Stimulated activated CD8-positive, alpha-beta memory T cell treated with anti-CD3 and anti-CD28 coated beads, Interleukin-2, amount 100 ng/mL, for 48 hours (primary cell): ENCODE data around the gene GRIA1.

Experiments
- DNase-seq, 2 donors: peaks; one replicate each; pipeline ENCODE4 v3.0.0-alpha.2; 2020; ENCODE audit warnings: low read depth in 2 of 2

Gene GRIA1

GRCh38 chr5:153551537-153552079 is 61.1 kb downstream of the GRIA1 start:
- DNase-seq, result no peak

- no peak for DNase-seq
Measured at GRCh38 chr5:153552886-153553285, 62.4 kb downstream of the GRIA1 start.

- no peak for DNase-seq
Measured at GRCh38 chr5:153555420-153556114, 65.1 kb downstream of the GRIA1 start.

GRCh38 chr5:153558957-153559356 is 68.5 kb downstream of the GRIA1 start:
- DNase-seq, result no peak

- no peak for DNase-seq
Measured at GRCh38 chr5:153559926-153560325, 69.5 kb downstream of the GRIA1 start.

- no peak for DNase-seq
Measured at GRCh38 chr5:153562189-153562588, 71.7 kb downstream of the GRIA1 start.

- no peak for DNase-seq
Measured at GRCh38 chr5:153565822-153566221, 75.4 kb downstream of the GRIA1 start.

GRCh38 chr5:153569036-153569435 is 78.6 kb downstream of the GRIA1 start:
- no peak for DNase-seq

- no peak for DNase-seq
Measured at GRCh38 chr5:153571162-153571561, 80.7 kb downstream of the GRIA1 start.

- DNase-seq, result no peak
Measured at GRCh38 chr5:153572411-153573145, 82.1 kb downstream of the GRIA1 start.

GRCh38 chr5:153573326-153574033 is 83.0 kb downstream of the GRIA1 start:
- no peak for DNase-seq

GRCh38 chr5:153584126-153584959 is 93.9 kb downstream of the GRIA1 start:
- DNase-seq, result no peak

GRCh38 chr5:153584960-153585359 is 94.5 kb downstream of the GRIA1 start:
- DNase-seq, result no peak

GRCh38 chr5:153585622-153586277 is 95.3 kb downstream of the GRIA1 start:
- DNase-seq, result no peak

- no peak for DNase-seq
Measured at GRCh38 chr5:153592081-153592480, 101.6 kb downstream of the GRIA1 start.

- DNase-seq, result no peak
Measured at GRCh38 chr5:153594785-153595184, 104.3 kb downstream of the GRIA1 start.

- no peak for DNase-seq
Measured at GRCh38 chr5:153598099-153598498, 107.6 kb downstream of the GRIA1 start.

GRCh38 chr5:153601377-153601776 is 110.9 kb downstream of the GRIA1 start:
- DNase-seq, result no peak

- no peak for DNase-seq
Measured at GRCh38 chr5:153605386-153605785, 114.9 kb downstream of the GRIA1 start.

- no peak for DNase-seq
Measured at GRCh38 chr5:153610009-153610408, 119.5 kb downstream of the GRIA1 start.

GRCh38 chr5:153610811-153611210 is 120.3 kb downstream of the GRIA1 start:
- no peak for DNase-seq
